HL-60 (cell line): ENCODE measurements around the gene CLDN14.

ENCODE experiments used
- CTCF ChIP-seq: IDR thresholded peaks from one replicate; pipeline ENCODE4 v1.5.1; 2011; ENCODE audit warnings: low read length, control low read depth, inconsistent platforms; ENCODE audit not compliant: insufficient read depth
- GABPA ChIP-seq: IDR thresholded peaks from 2 replicates; pipeline ENCODE4 v1.6.1; 2012; ENCODE audit warnings: low read depth
- POLR2AphosphoS5 ChIP-seq: IDR thresholded peaks from 2 replicates; pipeline ENCODE4 v1.6.1; 2012; ENCODE audit warnings: low read depth

- TF ChIP-seq GABPA (no peak), CTCF (no peak), POLR2AphosphoS5 (no peak)
Observed at GRCh38 chr21:36499578-36500471, 19.9 kb upstream of the CLDN14 start.
